Middle frontal gyrus (tissue), 1 donor: ENCODE results near the gene KRTAP12-1.
"Not testable (repeated sequence)": the region's sequence is repeated elsewhere in the genome, so short reads cannot be mapped to it uniquely, and the experiment has no call there.

ENCODE experiments used
- DNase-seq: peaks from one replicate; pipeline ENCODE4 v3.0.0-alpha.2; 2015; ENCODE audit warnings: low spot score; ENCODE audit errors: extremely low spot score

The KRTAP12-1 gene

DNA sequence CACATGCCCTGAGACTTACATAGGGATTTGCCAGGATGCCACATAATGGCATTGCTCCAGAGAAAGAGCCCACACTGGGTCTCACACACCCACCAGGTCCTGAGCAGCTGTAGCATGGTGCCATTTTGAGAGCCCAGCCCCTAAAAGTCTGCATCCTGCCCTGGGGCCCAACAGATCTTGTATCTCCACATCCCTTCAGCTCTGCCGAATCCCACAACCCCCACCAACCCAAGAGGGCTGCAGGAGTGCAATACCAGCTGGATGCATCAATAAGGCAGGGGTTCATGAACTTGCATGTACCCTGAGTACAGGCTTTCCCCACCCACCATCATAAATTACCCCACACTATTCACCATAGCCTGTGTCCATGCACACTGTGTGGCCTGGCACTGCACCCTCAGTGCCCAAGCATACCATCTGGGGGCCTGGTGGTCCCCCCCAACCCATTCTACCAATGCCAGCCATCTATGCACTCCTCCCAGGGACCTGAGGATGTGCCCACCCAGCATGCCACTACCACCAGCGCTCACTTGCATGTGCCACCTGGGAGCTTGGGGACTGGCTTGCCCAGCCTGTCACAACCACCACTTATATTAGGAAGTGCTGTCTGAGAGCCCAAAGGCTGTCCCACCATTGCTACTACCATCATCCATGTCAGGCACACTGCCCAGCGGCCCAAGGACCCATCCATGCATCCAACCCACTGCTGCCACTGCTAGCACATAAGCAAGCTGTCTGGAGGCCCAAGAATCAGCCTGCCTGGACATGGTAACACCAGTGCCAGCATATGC lies 11.1 kb downstream of the KRTAP12-1 start:
- no peak for DNase-seq

- DNase-seq, result no peak
Observed at GRCh38 chr21:44667612-44668011, 14.4 kb downstream of the KRTAP12-1 start.

DNA sequence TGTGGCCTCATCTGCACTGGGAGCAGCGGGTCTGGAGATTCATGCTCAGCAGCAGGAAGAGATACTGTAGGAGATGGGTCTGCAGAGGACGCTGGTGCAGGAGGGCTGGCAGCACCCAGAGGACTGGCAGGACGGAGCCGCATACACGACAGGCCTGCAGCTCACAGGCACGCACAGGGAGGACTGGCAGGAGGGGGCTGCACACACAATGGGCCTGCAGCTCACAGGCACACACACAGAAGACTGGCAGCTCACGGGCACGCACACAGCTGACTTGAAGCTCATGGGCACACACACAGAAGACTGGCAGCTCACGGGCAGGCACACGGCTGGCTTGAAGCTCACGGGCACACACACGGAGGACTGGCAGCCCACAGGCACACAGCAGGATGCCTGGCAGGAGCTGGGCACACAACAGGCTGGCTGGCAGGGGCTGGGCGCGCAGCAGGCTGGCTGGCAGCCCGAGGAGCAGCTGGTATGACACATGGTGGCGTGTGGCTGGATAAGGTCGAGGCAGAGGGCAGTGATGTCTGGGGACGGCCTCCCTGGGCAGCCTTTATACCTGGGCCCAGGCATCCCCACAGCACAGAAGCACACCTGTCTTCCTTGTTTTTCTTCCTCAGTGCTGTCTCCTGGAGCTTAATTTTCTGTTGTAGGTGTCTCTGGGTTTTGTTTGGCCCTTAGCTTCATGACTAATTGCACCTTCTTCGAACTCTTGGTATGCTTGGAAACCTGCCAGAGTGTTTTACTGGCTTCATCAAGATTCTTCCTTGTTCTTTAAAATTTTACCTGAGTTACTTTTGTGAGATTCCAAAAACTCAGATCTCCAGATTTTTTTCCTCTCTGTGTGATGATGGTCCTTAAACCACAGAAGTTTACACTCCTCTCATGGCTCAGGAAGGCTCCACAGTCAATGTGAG lies 15.3 kb downstream of the KRTAP12-1 start, which contains the start of gene KRTAP12-2:
TSS of gene KRTAP12-2 (minus strand) at position 527 of the 920 bp plus-strand sequence. CDS start at position 486, 41 bp downstream.
- no peak for DNase-seq

DNA sequence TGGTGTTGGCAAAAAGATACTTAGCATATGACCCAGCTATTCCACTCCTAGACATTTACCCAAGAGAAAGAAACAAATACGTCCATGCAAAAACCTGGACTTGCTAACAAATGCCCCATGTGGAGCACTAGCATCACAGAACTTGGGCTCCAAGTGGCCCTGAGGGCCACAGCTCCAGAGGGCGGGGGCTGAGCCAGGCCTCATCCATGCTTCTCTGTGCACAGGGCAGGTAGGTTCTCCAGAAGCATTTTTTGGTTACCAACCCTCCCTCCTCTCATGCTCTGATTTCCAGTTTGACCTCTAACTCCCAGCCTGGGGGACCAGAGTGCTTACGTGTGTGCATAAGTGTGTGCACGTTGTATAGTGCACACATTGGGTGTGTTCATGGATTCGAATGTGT lies 17.3 kb downstream of the KRTAP12-1 start:
- DNase-seq, result no peak

GRCh38 chr21:44661567-44661966 lies 20.4 kb downstream of the KRTAP12-1 start:
- not testable (repeated sequence) for DNase-seq

GRCh38 chr21:44658913-44659595 lies 22.9 kb downstream of the KRTAP12-1 start:
- DNase-seq, result no peak

- no peak for DNase-seq
Observed at GRCh38 chr21:44658541-44658910, 23.4 kb downstream of the KRTAP12-1 start.

DNA sequence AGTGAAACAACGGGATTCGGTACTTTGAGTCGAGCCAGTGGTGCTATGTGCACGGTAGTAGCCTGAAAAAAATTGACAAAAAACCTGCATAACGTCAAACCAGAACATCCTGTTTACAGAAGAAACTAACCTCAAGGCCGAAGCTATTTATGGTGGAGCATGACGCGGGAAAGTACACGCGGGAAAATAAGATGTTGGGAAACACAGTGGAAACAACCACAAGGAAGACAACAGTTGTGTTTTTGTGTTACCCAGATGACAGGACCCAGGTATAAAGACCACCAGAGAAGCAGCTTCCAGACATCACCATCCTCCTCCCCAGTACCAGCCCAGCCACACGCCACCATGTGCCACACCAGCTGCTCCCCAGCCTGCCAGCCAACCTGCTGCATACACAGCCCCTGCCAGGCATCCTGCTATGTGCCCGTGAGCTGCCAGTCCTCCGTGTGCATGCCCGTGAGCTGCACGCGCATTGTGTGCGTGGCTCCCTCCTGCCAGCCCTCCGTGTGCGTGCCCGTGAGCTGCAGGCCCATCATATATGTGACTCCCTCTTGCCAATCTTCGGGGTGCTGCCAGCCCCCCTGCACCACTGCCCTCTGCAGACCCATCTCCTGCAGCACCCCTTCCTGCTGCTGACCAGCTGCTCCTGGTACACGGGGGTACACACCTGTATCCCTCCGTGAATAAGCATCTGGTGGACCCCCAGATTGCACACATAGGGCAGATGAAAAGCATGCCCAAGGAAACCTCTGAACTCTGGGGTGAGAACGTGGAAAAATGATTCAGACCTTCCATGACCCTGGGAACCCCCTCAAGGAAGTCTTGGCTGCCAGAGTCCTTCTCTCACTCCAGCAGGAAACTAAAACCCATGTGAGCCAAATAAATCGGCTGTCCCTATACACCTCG lies 24.1 kb downstream of the KRTAP12-1 start, which contains the start of gene KRTAP12-3:
TSS of gene KRTAP12-3 (plus strand) at position 298 of the 906 bp plus-strand sequence. CDS start at position 346, 48 bp downstream.
- DNase-seq, result no peak

DNA sequence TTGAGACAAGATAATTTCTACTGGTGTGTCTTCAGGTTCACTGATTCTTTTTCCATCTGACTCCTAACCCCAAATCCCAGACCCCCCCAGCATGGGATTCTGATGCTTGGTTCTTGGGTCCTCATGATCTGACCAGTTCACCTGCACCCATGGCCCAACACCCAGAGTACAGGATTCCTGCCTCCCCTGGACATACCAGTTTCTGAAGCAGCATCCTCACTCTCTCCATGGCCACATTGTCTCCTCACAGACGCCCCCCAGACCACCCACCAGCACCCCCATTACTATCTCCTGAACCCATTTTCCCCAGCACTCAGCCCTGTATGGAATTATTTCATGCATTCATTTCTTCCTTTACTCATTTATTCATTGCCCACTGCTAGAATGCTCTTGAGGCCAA lies 25.1 kb downstream of the KRTAP12-1 start:
- DNase-seq, result no peak

DNA sequence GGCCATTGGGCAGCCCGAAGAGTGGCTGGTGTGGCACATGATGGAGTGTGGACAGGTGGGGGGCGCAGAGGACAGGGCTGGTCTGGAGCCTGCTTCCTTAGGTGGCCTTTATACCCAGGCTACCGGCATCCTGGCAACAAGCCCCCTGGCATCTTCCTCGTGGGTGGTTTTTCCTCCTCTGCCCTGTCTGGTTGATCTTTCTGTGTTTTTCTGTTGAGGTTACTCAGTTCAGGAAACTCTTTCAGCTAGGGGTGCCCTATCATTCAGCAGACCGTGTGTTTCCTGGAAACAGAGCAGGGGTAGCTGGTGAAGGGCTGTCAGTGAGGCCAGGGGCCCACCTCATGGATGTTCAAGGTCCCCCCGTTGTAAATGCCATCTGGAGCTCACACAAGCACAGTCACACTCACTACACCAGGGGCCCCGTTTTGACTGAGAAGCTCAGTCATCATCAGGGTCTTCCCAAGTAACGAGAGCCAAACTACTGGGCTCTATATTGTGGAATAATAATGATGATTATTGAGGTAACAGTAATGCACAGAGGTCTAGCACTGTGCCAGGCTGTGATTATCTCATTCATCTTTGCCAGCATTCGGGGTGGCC lies 27.3 kb downstream of the KRTAP12-1 start, which contains the start of gene KRTAP12-4:
TSS of gene KRTAP12-4 (minus strand) at position 84 of the 600 bp plus-strand sequence. CDS start at position 39, 45 bp downstream.
- DNase-seq, result no peak

DNA sequence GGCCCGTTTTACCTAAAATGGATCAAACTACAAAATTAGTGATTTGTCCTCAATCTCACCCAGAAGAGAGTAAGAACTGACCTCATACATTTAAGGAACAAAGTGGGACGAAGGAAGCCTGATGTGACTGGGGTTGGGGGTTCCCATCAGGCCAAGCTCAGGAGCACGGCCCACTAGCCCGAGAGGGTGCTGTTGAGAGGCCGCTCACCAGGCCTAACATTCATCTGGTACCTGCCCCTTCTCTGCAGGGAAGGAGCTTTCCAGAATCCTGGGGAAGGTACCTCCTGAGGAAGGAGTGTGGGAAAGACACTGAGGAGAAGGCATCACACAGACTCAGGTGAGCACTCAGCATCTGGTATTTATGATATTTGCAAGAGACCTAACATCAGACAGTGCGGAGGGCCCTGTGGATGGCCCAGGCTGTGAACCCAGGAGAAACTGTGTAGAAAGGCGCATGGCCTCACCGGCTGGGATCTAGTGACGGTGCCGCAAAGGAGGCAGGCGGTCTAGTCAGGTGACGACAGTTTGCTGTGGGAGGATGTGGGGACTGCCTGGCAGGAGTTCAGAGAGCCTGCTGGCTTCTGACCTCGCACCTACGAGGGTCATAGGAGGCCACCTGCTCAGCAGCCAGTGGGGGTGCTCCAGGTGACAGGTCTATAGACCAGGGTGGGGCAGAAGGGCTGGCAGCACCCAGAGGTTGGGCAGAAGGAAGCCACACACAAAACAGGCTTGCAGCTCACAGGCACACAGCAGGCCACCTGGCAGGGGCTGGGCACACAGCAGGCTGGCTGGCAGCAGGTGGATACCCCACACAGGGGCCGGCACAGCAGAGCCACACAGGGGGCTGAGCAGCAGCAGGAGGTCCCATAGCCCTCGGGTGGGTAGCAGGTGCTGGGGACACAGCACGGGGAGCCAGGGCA lies 28.0 kb downstream of the KRTAP12-1 start:
- no peak for DNase-seq

DNA sequence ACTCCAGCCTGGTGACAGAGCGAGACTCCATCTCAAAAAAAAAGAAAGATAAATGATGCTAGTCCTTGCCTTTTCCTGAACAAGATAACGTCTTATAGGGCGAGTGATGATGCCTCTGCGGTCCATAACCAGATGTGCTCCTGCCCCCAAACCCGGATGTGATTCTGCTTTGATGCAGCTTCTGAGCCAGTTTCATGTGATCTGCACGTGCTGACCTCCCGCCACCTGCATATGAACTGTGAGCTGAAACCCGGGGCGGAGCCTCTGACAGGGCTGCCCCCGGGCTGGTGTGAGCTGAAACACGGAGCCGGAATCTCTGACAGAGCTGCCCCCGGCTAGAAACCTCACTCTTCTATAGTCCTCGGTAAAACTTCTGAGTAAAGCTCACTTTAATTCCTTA lies 28.8 kb downstream of the KRTAP12-1 start:
- no peak for DNase-seq

DNA sequence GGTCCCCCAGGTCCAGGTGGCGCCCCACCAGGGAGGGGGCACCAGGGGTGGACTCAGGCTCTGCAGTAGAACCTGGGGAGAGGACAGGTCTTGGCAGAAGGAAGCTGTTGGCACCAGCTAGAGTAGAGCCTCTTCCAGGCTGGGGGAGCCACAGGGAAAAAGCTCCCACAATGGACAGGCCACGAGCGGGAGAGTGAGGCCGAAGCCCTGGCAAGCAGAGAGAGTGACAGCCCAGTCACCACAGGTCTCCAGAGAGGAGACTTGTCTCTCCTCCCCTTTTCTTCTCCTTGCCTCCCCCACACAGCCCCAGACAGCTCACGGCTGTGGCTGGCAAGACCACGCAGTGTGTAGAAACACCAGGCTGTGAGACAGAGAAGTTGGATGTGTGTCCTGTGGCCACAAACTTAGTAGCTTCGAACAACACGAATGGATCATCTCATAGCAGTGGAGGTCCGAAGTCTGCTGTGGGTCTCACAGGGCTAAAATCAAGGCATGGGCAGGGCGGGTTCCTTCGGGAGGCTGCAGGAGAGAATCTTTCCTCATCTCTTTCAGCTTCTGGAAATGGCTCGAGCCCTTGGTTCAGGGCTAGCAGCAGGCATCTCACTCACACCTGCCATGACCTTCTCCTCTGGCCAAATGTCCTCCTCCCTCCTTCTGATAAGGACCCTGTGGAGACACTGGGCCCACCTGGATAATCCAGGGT lies 30.8 kb downstream of the KRTAP12-1 start:
- DNase-seq, result no peak

- no peak for DNase-seq
Observed at GRCh38 chr21:44650265-44650972, 31.5 kb downstream of the KRTAP12-1 start.

GRCh38 chr21:44649521-44650100 lies 32.4 kb downstream of the KRTAP12-1 start:
- no peak for DNase-seq

GRCh38 chr21:44648557-44649311 lies 33.2 kb downstream of the KRTAP12-1 start:
- DNase-seq, result no peak

GRCh38 chr21:44647222-44647552 lies 34.8 kb downstream of the KRTAP12-1 start:
- DNase-seq, result no peak
